ENCODE measurements around the gene SLC5A4. TPM values are rescaled to one million over a fixed set of nuclear protein-coding genes. Genes with fewer than 3 reads are reported as not detected.

SLC5A4 gene
- polyA plus RNA-seq, 1 experiment: not detected

- ChIA-PET POLR2A (no interaction called here), CTCF (interaction anchor here (1.5 kb wide), 1 partner anchor 20 kb away, joined by 5 read pairs; no protein-coding TSS in a partner anchor)
- TF ChIP-seq CTCF (IDR thresholded peaks at IDR 0.05; ENCODE audit: low read depth, low read length): no peak
- H3K4me3 ChIP-seq (ENCODE audit: low read depth, low read length): no peak overlapping the region
- no peak overlapping the region for H3K27ac ChIP-seq (ENCODE audit: low read depth, low read length)
- no peak for DNase-seq (ENCODE audit: low read depth, low spot score)
- no peaks in the 10 kb centered on the region for H3K27me3 ChIP-seq (ENCODE audit: control insufficient read depth, insufficient read depth, low read length)
- H3K9me3 ChIP-seq (ENCODE audit: control insufficient read depth, insufficient read depth, low read length): no peaks in the 10 kb centered on the region
Measured at GRCh38 chr22:32246166-32246565, 9.0 kb downstream of the SLC5A4 start.

GRCh38 chr22:32245042-32245441, 10.1 kb downstream of the SLC5A4 start:
- H3K9me3 ChIP-seq (ENCODE audit: control insufficient read depth, insufficient read depth, low read length): no peaks in the 10 kb centered on the region
- no peaks in the 10 kb centered on the region for H3K27me3 ChIP-seq (ENCODE audit: control insufficient read depth, insufficient read depth, low read length)
- H3K4me3 ChIP-seq (ENCODE audit: low read depth, low read length): no peak overlapping the region
- ChIA-PET CTCF (interaction anchor here (1.5 kb wide), 1 partner anchor 21 kb away, joined by 5 read pairs; no protein-coding TSS in a partner anchor), POLR2A (no interaction called here)
- no peak for TF ChIP-seq CTCF (IDR thresholded peaks at IDR 0.05; ENCODE audit: low read depth, low read length)
- no peak overlapping the region for H3K27ac ChIP-seq (ENCODE audit: low read depth, low read length)
- DNase-seq (ENCODE audit: low read depth, low spot score): no peak

- CTCF ChIA-PET: interaction anchor here (1.5 kb wide), 1 partner anchor 21 kb away, joined by 5 read pairs; no protein-coding TSS in a partner anchor
Measured at GRCh38 chr22:32244547-32244946, 10.6 kb downstream of the SLC5A4 start.

GRCh38 chr22:32240461-32240860, 14.7 kb downstream of the SLC5A4 start:
- H3K9me3 ChIP-seq (ENCODE audit: control insufficient read depth, insufficient read depth, low read length): no peaks in the 10 kb centered on the region
- H3K4me3 ChIP-seq (ENCODE audit: low read depth, low read length): no peak overlapping the region
- DNase-seq (ENCODE audit: low read depth, low spot score): no peak
- CTCF ChIA-PET: interaction anchor here (0.7 kb wide), 1 partner anchor 25 kb away, joined by 3 read pairs; no protein-coding TSS in a partner anchor
- no peaks in the 10 kb centered on the region for H3K27me3 ChIP-seq (ENCODE audit: control insufficient read depth, insufficient read depth, low read length)
- POLR2A ChIA-PET: no interaction called here
- no peak for TF ChIP-seq CTCF (IDR thresholded peaks at IDR 0.05; ENCODE audit: low read depth, low read length)
- H3K27ac ChIP-seq (ENCODE audit: low read depth, low read length): no peak overlapping the region

More at GRCh38 chr22:32244547-32244946, 10.6 kb downstream of the SLC5A4 start:
- Histone ChIP-seq H3K4me3 (ENCODE audit: low read depth, low read length) (no peak overlapping the region), H3K27me3 (ENCODE audit: control insufficient read depth, insufficient read depth, low read length) (no peaks in the 10 kb centered on the region), H3K27ac (ENCODE audit: low read depth, low read length) (no peak overlapping the region), H3K9me3 (ENCODE audit: control insufficient read depth, insufficient read depth, low read length) (no peaks in the 10 kb centered on the region)
- TF ChIP-seq CTCF (IDR thresholded peaks at IDR 0.05; ENCODE audit: low read depth, low read length): no peak
- DNase-seq (ENCODE audit: low read depth, low spot score): no peak
- POLR2A ChIA-PET: no interaction called here

- no peak overlapping the region for H3K27ac ChIP-seq (ENCODE audit: low read depth, low read length)
- POLR2A ChIA-PET: no interaction called here
- TF ChIP-seq CTCF (IDR thresholded peaks at IDR 0.05; ENCODE audit: low read depth, low read length): no peak
- no peak for DNase-seq (ENCODE audit: low read depth, low spot score)
- no peaks in the 10 kb centered on the region for H3K9me3 ChIP-seq (ENCODE audit: control insufficient read depth, insufficient read depth, low read length)
- no peaks in the 10 kb centered on the region for H3K27me3 ChIP-seq (ENCODE audit: control insufficient read depth, insufficient read depth, low read length)
- H3K4me3 ChIP-seq (ENCODE audit: low read depth, low read length): no peak overlapping the region
- CTCF ChIA-PET: no interaction called here
Measured at GRCh38 chr22:32237906-32238305, 17.2 kb downstream of the SLC5A4 start.

Data from AG04450 (cell line).